Testis (tissue), 2 donors: ENCODE data around the gene TMEM63A.

Experiments
- CTCF ChIP-seq, 3 experiments: fragments of 450-650 bp in 2 of 3; fragments of 200-600 bp in 1 of 3; sonication (generic) in 1 of 3; IDR thresholded peaks; one replicate each; pipeline ENCODE4 v1.5.1; 2016 to 2019; ENCODE audit warnings: antibody characterized with exemption in 3 of 3, mild to moderate bottlenecking in 2 of 3, moderate library complexity in 1 of 3
- POLR2A ChIP-seq: fragments of 450-650 bp; IDR thresholded peaks from one replicate; pipeline ENCODE4 v1.6.1; 2017; ENCODE audit warnings: antibody characterized with exemption, mild to moderate bottlenecking, moderate library complexity

- no peak for TF ChIP-seq CTCF (IDR thresholded peaks at IDR 0.05)
- TF ChIP-seq POLR2A, result no peak
These were observed 5.2 kb downstream of the TMEM63A start for GRCh38 chr1:225876900-225877510.
